Heart right ventricle (tissue), 16 donors: ENCODE data around the gene CAVIN1. TPM values are rescaled to one million over a fixed set of nuclear protein-coding genes. Genes with fewer than 3 reads are reported as not detected.

Experiments used
- ATAC-seq, 8 donors: fragments of 200-7000 bp; cut with Tn5 transposase; one replicate each; pipeline ENCODE4 v1.9.1; 2020; ENCODE audit warnings: mild to moderate bottlenecking in 8 of 8, moderate library complexity in 8 of 8, moderate number of reproducible peaks in 1 of 8
- DNase-seq, 2 donors: peaks; one replicate each; pipeline ENCODE4 v3.0.0-alpha.2; 2020
- H3K27ac ChIP-seq, 10 donors: fragments of 200-600 bp; sonication (generic) in 2 of 10; one replicate each; pipeline versions ENCODE4 v1.5.0 to v1.8.0; 2020 to 2022; ENCODE audit warnings: mild to moderate bottlenecking in 3 of 10
- H3K27me3 ChIP-seq, 7 donors: fragments of 200-600 bp; one replicate each; pipeline ENCODE4 v1.8.0; 2021 to 2022; ENCODE audit warnings: mild to moderate bottlenecking in 2 of 7
- H3K36me3 ChIP-seq, 9 donors: fragments of 200-600 bp; sonication (generic) in 1 of 9; one replicate each; pipeline versions ENCODE4 v1.5.0 to v1.8.0; 2020 to 2022; ENCODE audit warnings: mild to moderate bottlenecking in 2 of 9
- H3K4me1 ChIP-seq, 9 donors: fragments of 200-600 bp; sonication (generic) in 1 of 9; one replicate each; pipeline versions ENCODE4 v1.5.0 to v1.8.0; 2020 to 2022; ENCODE audit warnings: mild to moderate bottlenecking in 4 of 9
- H3K4me3 ChIP-seq, 10 donors: fragments of 200-600 bp; sonication (generic) in 2 of 10; one replicate each; pipeline versions ENCODE4 v1.5.0 to v1.8.0; 2020 to 2022; ENCODE audit warnings: mild to moderate bottlenecking in 7 of 10, moderate library complexity in 2 of 10
- H3K9me3 ChIP-seq, 11 donors: fragments of 200-600 bp in 10 of 11; sonication (generic) in 2 of 11; one replicate each; pipeline versions ENCODE4 v1.5.0 to v1.8.0; 2013 to 2022; ENCODE audit warnings: mild to moderate bottlenecking in 2 of 11, control low read depth in 1 of 11, moderate library complexity in 1 of 11
- CTCF ChIP-seq, 9 donors: fragments of 200-600 bp; sonication (generic) in 2 of 9; IDR thresholded peaks; one replicate each; pipeline versions ENCODE4 v1.5.0 to v1.8.0; 2021 to 2022; ENCODE audit warnings: antibody characterized with exemption in 9 of 9, mild to moderate bottlenecking in 5 of 9, moderate library complexity in 1 of 9
- WGBS, 2 donors: extraction: QIAGEN DNeasy Blood & Tissue Kit; methylation state at CpG; one replicate each; pipeline ENCODE4 v1.1.7; 2013; ENCODE audit warnings: inconsistent platforms in 1 of 2; 5-methylcytosine and 5-hydroxymethylcytosine counted together
- intact Hi-C, 10 donors: fragments of 100-400 bp; cut with DNase I; formaldehyde crosslinking; loops; one replicate each; pipeline versions ENCODE4 v1.11.1 to v1.14.2; 2022
- polyA plus RNA-seq, 2 donors: library from polyadenylated mRNA; stranded (reverse); fragments of 200-250 nt; gene quantifications; one replicate each; pipeline ENCODE4 v1.2.3, GENCODE V29; 2013
- total RNA-seq, 10 donors: library from RNA; stranded (reverse); fragmentation: NEBNext Ultra II Directional in 3 of 10; extraction: Animal tissue kit (Norgen Biotek cat#: 25700) in 3 of 10; gene quantifications; one replicate each; pipeline versions ENCODE4 v1.2.1 to v1.2.4, GENCODE V29; 2021 to 2023
- donor health status: Arrhythmogenic right ventricular cardiomyopathy.
- donor health status: ischemic (EF 13 %, LVEDD 7.1; RV severe dilation, severe dysfunction).
- donor health status: healthy with polysubstance abuse.
- donor health status: DM: no; HTN: yes; CAD: no.
- donor health status: DM: no; HTN: no; CAD: no.
- donor health status: ischemic (EF 25% LVEDD 6.9; RV normal size, moderate dysfunction).
- donor health status: ischemic (EF 25% LVEDD 5.7; RV mildly dilated, moderate dysfunction).
- donor health status: healthy.
- donor health status: DM: yes; HTN: yes; CAD: no.
- donor health status: Ischemic cardiomyopathy.
- donor health status: ischemic (EF 35%, LVEDD 5.7; RV mildly dilated, moderate dysfunction).
- donor health status: nonischemic (EF 11% LVEDD 7.7; RV severe dilation, severe dysfunction).
- donor health status: DM: yes; HTN: yes; CAD: no.
- donor health status: PGD.
- donor health status: ischemic (EF 29% LVEDD 5.4; RV normal size, mild dysfunction).
- donor health status: nonischemic (EF 23%, LVEDD 6.1; RV moderate dilation, normal function).

The CAVIN1 gene
- total and polyA plus RNA-seq, 12 donors, result 131 to 300 (median 228) TPM

DNA sequence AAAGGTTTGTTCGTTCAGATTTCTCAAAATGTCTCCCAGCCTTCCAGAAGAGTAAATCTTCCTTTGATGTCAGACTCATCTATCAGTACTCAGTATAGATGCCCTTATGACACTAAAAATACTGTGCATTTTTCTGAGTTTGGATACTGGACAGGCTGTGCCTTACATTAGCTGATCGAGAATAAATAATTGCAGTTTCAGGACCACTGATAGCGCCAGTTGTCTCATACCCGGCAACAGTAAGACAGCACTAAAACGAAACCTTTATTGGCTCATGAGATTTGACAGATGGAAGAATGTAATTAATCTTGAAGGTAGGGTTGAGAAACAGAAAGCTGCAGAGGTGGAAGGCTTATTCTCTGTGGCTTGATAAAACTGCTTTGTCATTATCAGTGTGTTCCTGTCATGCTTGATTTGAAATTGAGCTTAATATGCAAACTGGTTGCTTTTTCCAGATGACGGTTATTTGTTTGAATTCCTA lies 36.8 kb upstream of the CAVIN1 start:
- Histone ChIP-seq H3K4me1 (peaks cover 2 to 63% (median 34%) of the 10 kb centered on the region in 9 donors), H3K4me3 (peak overlapping the region; percentile 39 to 87 (median 78)), H3K9me3 (no peaks in the 10 kb centered on the region), H3K27ac (peak overlapping the region in 7 of 10 donors; percentile 27 to 96 (median 94)), H3K27me3 (no peaks in the 10 kb centered on the region), H3K36me3 (peaks cover 0 to 44% (median 12%) of the 10 kb centered on the region in 9 donors)
- peak in 2 of 8 donors; percentile 20 to 29 for ATAC-seq
- WGBS, 2 donors, result 12% methylated on average over 6 of the region's 6 CpGs
- intact Hi-C loops, result loop anchor here in 7 of 10 donors (2.0 to 10.0 kb wide), 5 partner anchors 33 to 138 kb away; partner anchors contain the start of gene CAVIN1 (in 6 of the 7)
- no peak for TF ChIP-seq CTCF (IDR thresholded peaks at IDR 0.05)
- no peak for DNase-seq

- 3 to 4% methylated on average over 11 of the region's 11 CpGs for WGBS, 2 donors
- ATAC-seq (peak; percentile 29 to 65 (median 46)), DNase-seq (peak; percentile 36 to 41)
- peak overlapping the region; percentile 39 to 87 (median 78) for H3K4me3 ChIP-seq
- no peaks in the 10 kb centered on the region for H3K9me3 ChIP-seq
- intact Hi-C loops, result loop anchor here in 5 of 10 donors (2.0 to 10.0 kb wide), 3 partner anchors 37 to 55 kb away; partner anchors contain the start of gene CAVIN1 (in 5 of the 5)
- peak overlapping the region; percentile 73 to 96 (median 92) for H3K27ac ChIP-seq
- peaks cover 2 to 69% (median 34%) of the 10 kb centered on the region in 9 donors for H3K4me1 ChIP-seq
- peaks cover 0 to 39% (median 11%) of the 10 kb centered on the region in 9 donors for H3K36me3 ChIP-seq
- no peaks in the 10 kb centered on the region for H3K27me3 ChIP-seq
- TF ChIP-seq CTCF (IDR thresholded peaks at IDR 0.05), result peak in 5 of 9 donors; percentile 7 to 49 (median 43)
Measured at GRCh38 chr17:42459256-42459800, 36.3 kb upstream of the CAVIN1 start.

GRCh38 chr17:42458497-42459255 lies 35.6 kb upstream of the CAVIN1 start, which contains the start of gene ATP6V0A1:
TSS of gene ATP6V0A1 (plus strand) at chr17:42458878. CDS start at chr17:42460895, 2,017 bp downstream.
- WGBS, 2 donors, result 1% methylated on average over 45 of the region's 45 CpGs
- ATAC-seq (peak; percentile 97 to 99 (median 98)), DNase-seq (peak; percentile 95 to 96)
- Histone ChIP-seq H3K36me3 (peaks cover 0 to 33% (median 4%) of the 10 kb centered on the region in 9 donors), H3K27me3 (no peaks in the 10 kb centered on the region), H3K27ac (peak within 1 kb of the TSS; percentile 73 to 96 (median 92)), H3K4me3 (peak within 1 kb of the TSS; percentile 39 to 87 (median 78)), H3K9me3 (no peaks in the 10 kb centered on the region), H3K4me1 (peaks cover 2 to 75% (median 34%) of the 10 kb centered on the region in 9 donors)
- TF ChIP-seq CTCF (IDR thresholded peaks at IDR 0.05), result no peak
- intact Hi-C loops, result loop anchor here in 5 of 10 donors (2.0 to 10.0 kb wide), 3 partner anchors 36 to 56 kb away; partner anchors contain the start of gene CAVIN1 (in 5 of the 5)
